Amniotic epithelial cell (primary cell): ENCODE measurements around the gene PAH.

Experiments
- DNase-seq: peaks from one replicate; pipeline ENCODE4 v3.0.0-alpha.2; 2010; ENCODE audit warnings: low read depth

Gene PAH

DNA sequence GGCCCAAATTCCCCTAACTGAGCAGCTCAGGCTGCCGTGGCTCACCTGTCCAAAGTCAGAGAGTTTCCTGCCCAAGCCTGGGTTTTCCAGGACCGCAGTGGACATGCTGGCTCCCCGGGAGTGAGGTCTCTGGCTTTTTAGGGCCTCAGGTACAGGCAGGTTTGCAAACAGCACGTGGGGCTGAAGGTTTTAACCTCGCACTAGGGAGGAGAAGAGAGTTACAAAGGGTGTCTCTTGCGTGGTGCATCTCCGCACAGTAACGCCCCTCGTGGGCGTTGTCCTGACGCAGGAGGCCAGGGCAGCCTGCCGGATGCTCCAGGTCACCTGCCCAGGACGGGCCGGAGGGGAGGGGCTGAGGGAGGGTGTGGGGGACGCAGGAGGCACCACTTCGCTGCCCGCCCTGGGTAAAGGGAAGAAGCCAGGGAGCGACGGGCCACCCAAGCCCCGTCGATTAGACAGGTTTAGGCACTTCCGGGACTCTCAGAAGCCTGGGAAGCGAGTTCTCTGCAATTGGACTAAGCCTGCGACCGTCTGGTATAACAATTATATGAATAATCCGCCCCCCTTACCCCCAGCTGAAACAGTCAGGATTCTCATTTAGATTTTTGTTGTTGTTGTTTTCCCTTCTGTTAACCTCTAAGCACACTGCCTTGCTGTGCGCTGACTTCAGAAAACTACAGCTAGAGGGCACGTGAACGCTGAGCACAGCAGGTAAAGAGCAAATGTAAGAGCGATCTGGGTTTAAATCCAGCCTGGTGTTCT is at the start of gene PAH:
TSS of gene PAH (minus strand) at position 219 of the 762 bp plus-strand sequence. CDS start at position 105, 114 bp downstream.
- no peak for DNase-seq

DNA sequence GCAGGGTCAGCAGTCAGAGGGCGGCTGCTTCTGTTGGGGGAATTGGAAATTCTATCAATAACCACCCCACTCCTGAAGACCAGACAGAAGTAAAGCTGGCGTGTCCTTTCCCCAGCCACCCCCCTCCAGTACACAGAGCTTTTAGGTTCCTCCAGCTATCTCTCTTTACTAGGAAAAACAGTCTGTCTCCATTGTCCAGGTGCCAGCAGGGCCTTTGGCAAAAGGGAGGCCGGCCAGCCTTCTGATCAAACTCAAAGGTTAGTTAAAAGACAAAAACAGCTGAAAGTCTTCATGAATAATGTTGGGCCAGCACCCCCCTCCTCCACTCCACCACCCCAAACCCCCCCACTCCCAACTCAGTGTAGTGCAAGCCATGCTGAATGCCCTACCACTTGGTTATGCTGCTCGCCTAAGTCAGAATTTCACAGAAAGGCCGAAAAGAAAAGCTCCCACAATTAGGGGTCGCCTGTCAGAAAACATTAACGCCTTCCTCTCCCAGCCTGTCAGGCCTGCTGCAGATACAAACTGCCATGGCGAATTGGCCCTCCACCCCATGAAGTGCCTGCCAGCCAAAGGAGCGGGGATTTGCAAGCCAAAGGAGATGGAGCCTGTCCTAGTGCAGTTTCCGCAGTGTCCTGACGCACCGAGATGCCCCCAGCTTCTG is 49.3 kb upstream of the PAH start:
- DNase-seq, result no peak

DNA sequence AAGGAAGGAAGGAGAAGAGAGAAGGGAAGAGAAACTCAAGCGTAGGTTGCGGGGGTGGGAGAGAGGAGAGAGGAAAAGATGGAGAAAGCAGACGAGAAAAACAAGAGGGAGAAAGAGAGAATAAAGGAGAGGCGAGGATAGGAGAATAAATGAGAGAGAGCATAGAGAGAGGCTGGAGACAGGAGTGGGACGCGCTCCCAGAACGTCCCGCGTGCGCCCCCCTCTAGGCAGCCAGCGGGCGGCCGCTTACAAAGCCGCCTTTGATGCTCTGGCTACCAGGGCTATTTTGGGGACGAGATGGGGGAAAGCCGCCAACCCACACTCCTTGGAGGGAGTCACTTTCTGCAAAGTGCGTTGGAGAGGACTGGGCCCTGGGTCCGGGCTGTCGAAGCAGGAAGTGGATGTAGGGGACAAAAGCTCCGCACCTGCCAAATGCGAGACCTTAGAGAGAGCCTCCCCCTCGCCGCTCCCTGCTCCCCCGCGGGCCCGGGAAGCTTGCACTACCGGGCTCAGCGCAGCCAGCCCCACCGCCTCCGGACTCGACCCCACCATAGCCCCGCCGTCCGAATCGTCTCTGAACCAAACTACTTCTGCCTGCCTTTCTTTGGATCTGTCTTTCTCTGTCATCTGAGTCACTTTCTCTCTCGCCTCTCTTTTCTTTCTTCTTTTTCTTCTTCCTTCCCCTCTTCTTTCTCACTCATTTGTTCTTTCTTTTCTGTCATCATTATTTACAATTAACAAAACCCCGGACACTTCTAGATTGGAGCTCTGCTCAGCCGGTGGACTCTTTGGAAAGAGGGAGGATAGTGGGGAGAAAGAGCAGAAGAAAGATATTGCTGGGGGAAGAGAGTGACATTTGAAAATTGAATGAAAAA is 48.5 kb upstream of the PAH start:
- no peak for DNase-seq

DNA sequence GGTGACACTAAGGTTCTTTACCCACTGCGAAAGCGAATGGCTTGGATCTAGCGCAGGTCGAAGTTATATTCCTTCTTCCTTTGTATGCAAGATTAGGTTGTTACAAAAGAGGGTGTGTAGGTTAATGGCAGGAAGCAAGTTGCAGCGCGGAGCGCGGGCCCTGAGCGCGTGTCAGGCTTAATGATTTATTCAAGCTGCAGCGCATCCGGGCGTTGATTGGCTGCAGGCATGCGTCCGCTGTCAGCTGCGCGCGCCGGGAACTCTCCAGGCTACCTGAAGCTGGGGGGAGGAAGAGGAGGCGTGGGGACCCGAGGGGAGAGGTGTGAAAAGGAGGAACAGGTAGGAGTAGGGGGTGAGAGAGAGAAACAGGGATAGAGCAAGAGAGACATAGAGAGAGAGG is 47.8 kb upstream of the PAH start:
- DNase-seq, result no peak

DNA sequence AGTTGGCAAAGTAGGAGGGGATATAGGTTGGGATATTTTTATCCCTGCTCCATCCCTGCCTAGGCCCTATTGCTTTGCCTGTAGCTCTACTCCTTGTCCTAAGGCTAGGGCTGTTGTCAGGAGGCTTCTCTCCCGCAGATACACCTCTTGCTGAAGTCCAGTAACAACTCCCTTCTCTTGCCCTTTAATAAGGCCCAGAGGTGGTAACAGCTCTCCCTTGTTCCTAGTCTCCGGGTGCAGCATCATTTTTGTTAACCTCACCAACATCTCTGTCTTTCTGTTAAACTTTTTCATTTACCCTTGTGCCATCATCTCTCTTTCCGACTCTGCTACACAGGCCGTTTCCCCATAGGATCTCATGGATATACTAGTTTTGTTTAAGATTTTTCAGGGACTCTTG is 46.8 kb upstream of the PAH start:
- DNase-seq, result no peak

DNA sequence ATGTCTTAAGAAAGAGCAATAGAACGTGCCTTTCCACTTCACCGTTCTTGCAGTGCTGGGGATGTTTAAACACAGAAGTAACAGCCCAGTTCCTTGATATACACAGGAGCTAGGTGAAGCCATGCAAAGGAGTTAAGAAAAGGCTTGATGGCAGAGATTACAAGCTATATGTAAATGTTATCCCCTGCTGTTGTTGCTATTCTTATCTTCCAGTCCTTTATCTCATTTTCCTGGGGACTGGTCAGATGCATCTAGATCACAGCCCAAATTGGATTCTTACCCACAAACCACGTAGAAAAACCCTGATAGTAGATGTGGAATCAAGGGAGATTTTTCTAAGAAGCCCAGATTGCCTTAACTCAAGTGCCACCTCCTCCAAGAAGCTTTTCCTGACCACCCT is 45.9 kb upstream of the PAH start:
- DNase-seq, result no peak

DNA sequence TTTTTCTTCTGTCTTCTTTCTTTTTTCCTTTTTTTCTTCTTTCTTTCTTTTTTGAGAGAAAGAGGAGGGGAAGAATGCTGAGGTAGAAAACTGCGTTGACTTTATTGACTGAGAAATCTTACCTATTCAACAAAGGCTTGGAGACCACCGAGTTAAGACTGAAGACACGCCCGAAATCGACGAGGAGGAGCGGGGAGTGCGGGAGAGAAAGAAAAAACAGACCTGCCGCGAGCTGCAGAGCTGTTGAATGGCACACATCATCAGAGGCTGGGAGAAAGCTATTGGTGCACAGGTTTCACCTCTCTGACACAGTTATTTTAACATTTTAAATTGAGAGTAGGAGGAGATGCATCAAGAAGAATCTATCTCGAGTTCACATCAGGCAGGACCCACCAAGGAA is 45.5 kb upstream of the PAH start:
- no peak for DNase-seq

DNA sequence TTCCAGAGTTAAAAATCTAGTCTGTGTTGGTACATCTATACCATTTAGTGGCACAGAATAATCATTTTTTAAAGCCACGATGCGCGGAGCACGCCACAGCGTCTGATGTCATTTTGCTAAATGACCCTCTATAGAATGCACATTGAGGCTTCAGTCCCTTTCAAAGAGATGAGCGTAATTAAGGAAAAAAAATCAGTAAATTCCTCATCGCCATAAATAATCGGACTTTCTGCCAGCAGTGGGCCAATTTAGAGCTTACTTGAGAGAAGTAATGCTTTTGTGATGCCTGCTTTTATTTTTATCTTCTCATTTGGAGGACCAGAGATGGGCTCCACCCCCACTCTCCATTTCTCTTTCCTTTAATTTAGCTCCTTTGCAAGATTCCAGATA is 44.4 kb upstream of the PAH start:
- DNase-seq, result no peak

DNA sequence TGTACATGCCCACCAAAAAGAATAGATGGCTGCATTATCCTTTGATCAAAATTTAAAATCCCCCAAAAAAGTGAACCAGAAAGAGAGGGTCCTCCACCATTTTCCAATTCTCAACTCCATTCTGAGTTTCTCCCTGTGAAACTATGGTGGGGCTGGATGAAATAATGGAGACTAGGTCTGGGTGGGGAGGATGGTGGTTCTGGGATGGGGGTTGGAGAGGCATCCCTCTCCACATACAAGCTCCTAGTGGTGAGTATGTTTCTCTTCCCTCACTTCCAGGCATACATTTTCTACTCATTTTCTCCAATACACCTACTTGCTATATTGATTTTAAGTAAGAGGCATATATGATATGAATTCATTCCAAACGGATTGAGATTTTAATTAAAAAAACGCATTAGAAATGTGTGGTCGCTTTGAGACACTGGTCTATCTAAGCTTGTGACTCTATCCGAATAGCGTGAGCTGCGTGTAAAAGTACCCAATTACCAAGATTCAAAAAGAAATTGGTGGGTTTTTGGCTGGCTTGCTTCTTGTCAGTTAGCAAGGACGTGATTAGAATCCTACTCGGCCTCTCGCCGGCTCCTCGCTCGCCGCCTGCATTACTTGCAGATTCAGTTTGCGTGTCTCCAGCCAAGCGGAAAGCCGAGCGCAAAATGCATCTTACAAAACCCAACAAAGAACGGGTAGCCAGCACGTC is 43.9 kb upstream of the PAH start:
- no peak for DNase-seq

DNA sequence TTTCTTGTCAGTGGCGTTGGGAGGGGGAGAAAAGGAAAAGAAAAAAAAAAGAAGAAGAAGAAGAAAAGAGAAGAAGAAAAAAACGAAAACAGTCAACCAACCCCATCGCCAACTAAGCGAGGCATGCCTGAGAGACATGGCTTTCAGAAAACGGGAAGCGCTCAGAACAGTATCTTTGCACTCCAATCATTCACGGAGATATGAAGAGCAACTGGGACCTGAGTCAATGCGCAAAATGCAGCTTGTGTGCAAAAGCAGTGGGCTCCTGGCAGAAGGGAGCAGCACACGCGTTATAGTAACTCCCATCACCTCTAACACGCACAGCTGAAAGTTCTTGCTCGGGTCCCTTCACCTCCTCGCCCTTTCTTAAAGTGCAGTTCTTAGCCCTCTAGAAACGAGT is 42.3 kb upstream of the PAH start:
- DNase-seq, result no peak

DNA sequence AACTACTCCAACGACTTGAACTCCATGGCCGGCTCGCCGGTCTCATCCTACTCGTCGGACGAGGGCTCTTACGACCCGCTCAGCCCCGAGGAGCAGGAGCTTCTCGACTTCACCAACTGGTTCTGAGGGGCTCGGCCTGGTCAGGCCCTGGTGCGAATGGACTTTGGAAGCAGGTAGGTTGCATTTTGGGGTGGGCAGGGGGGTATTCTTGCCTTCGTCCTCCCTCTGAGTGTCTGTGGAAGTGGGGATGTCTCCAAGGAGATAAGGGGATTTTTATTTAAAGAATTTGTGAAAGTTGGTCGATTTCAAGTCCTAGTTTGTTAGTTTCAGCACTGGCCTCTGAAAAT is 41.8 kb upstream of the PAH start:
- DNase-seq, result no peak

DNA sequence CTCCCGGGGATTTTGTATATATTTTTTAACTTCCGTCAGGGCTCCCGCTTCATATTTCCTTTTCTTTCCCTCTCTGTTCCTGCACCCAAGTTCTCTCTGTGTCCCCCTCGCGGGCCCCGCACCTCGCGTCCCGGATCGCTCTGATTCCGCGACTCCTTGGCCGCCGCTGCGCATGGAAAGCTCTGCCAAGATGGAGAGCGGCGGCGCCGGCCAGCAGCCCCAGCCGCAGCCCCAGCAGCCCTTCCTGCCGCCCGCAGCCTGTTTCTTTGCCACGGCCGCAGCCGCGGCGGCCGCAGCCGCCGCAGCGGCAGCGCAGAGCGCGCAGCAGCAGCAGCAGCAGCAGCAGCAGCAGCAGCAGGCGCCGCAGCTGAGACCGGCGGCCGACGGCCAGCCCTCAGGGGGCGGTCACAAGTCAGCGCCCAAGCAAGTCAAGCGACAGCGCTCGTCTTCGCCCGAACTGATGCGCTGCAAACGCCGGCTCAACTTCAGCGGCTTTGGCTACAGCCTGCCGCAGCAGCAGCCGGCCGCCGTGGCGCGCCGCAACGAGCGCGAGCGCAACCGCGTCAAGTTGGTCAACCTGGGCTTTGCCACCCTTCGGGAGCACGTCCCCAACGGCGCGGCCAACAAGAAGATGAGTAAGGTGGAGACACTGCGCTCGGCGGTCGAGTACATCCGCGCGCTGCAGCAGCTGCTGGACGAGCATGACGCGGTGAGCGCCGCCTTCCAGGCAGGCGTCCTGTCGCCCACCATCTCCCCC is 41.2 kb upstream of the PAH start:
- DNase-seq, result peak; percentile 4

DNA sequence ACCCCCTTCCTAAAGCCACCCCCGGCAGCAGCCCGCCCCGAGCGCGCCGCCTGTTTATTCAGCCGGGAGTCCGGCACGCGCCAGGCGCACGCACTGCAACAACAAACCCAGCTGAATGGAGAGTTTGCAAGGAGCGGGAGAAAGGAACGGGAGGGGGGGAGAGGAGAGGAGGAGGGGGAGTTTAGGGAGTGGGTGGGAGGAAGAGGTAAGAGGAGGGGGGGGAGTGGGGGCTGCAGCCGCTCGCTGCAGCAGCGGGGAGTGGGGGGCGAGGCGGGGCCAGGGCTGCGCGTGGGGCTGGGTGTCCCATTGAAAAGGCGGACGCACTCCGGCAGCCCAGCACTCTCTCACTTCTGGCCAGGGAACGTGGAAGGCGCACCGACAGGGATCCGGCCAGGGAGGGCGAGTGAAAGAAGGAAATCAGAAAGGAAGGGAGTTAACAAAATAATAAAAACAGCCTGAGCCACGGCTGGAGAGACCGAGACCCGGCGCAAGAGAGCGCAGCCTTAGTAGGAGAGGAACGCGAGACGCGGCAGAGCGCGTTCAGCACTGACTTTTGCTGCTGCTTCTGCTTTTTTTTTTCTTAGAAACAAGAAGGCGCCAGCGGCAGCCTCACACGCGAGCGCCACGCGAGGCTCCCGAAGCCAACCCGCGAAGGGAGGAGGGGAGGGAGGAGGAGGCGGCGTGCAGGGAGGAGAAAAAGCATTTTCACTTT is 40.5 kb upstream of the PAH start, which contains the start of gene ASCL1:
TSS of gene ASCL1 (plus strand) at position 336 of the 712 bp plus-strand sequence. CDS start 571 bp downstream, outside the sequence.
- peak; percentile 13 for DNase-seq

DNA sequence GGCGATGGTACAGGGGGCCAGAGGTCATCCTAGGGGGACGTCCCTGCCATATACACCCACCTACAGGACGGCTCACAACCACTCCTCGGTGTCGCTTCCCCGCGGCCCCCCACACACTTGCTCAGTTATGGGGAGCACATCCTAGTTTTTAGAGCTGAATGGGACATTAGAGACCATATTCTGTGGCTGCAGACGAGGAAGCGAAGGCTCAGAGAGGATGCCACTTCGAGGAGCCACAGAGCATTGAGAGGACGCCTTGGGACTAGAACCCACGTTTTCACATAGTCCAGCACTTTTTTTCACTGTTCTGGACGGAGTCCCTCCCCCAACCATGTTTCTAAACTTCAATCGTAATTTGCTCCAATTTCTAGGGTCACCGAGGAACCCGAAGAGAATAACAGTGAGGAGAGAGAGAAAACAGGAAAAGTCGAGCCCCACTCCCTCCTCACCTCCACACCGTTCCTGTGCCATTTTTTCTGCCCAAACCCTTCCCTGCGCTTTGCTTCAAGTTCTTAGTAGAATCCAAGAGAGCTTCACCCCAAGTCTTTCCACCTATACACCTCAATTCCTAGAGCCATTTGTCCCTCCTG is 39.8 kb upstream of the PAH start:
- no peak for DNase-seq

DNA sequence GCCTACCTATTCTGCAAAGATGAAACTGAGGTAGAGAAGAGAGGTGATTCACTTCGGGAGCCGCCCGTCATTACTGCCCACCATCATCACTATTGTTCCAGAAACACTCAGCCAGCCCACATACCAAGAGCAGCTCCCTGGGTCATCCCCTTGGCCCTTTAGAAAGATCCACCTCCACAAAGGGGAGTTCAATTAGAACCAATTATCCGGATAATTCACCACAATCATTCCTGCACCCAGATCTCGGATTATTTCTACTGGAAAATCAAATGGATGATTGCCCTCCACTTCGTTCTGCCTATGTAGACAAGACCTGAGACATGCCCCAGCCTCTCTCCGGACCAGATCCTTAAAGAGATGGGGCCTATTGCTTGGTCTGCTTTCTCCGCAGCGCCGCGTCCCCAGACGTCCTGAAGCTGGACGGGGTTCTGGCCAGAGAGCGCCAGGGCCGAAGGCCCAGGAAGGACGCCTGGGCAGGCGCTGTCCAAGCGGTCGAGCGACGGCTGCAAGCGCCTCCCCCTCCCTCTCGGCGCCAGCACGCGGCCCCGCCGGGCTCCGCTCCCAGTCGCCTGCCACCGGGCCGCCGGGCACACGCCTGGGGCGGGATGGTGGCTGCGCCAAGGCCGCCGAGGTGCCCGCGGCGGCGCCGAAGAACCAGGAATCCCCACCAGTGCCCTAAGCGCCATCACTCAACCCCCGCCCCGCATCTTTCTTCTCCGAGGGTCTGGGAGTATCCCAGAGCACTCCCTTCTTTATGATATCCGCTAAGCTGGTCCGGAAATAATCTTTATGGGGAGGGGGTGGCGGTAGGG is 39.1 kb upstream of the PAH start:
- no peak for DNase-seq

DNA sequence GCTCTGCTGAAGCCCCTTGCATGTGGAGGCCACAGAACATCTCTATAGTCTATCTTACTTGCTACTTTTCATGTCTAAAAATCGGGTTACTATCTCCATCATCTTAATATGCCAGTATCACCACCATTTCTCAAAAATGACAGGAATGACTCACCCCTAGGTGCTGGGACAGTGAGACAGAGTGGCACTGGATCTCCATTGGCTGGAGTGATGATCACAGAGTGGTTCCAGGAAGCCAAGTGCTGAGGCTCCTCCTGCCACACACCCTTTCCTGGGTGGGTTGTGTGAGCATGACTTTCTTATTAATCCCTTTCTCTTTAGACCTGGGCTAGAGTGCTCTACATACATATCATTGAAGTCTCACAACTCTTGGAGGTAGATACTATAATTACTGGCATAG is 37.1 kb upstream of the PAH start:
- DNase-seq, result no peak

DNA sequence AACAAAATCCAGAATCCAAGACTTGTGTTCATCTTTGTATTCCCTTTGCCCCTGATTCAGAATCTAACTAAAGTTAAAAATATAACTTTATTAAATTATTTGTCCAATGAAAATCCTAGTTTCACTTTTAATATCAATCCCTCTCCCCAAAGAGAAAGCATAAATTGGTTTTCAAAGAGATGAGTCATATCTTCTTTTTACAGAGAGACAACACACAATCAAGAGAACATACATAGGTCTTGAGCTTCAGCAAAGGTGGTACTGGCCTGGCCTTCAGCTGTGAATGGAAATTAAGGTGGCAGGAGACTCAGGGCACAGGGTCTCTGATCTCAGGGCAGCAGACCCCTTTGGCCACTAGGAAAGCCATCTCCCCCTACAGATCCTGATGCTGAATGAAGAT is 36.2 kb upstream of the PAH start:
- no peak for DNase-seq

DNA sequence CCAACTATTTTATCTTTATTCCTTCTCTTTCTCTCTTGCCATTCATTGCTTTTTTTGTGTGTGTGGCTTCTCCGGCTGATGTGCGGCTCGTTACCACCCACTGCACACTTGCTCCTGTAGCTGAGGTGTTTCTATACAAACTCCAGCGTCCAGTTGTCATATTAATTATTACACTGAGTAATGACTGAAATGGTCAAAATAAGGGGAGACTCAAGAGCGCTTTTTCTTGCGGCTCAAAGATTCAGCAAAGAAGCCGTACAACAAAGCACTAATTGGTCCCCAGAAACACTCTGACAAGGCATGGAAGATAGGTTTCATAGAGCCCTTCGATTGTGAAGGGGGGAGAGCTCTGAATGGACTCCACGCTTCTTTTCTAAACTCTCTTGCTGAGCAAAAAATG is 34.8 kb upstream of the PAH start:
- DNase-seq, result no peak

DNA sequence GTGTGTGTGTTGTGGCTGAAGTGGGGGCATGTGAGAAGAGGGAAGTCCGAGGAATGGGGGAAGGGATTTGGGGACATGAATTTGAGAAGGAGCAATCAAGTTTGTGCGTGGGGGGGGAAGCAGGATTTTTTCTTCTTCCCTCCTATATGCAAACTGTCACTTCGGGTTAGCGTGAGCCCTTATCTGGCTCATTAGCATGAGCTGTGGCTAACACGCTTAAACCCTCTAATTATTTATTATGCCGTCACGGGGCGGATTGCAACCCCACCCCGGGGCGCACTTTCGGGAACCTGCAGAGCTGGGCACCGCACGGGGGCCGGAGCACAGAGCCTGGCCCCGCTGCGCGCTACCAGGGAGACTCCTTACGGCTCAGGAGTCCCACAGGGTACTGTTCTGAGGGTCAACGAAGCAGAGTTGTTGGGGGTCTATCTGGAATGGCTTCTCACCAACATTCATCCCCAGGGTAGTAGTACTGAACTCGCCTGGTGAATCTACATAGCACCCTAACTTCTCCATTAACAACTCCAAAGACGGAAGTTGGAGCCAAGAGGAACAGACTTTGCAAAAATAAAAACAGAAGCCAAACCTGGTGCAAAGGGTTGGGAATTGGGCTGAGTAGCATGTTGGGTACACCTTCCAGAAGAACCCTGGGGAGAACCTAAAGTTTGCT is 34.0 kb upstream of the PAH start:
- DNase-seq, result no peak
